Sigmoid colon (tissue), 7 donors: ENCODE measurements around the gene CCNK. TPM values are rescaled to one million over a fixed set of nuclear protein-coding genes. Genes with fewer than 3 reads are reported as not detected.
A peak's percentile ranks its signal among the peaks of the same experiment; 100 is the strongest.

Experiments used
- DNase-seq: peaks from one replicate; pipeline ENCODE4 v3.0.0-alpha.2; 2019
- H3K27ac ChIP-seq, 4 donors: fragments of 200-600 bp; sonication (generic); one replicate each; pipeline ENCODE4 v1.5.1; 2016 to 2019; ENCODE audit warnings: mild to moderate bottlenecking in 1 of 4
- H3K27me3 ChIP-seq, 3 donors: fragments of 200-600 bp; sonication (generic); one replicate each; pipeline ENCODE4 v1.5.1; 2019; ENCODE audit warnings: mild to moderate bottlenecking in 1 of 3
- H3K36me3 ChIP-seq, 4 donors: fragments of 200-600 bp; sonication (generic); one replicate each; pipeline ENCODE4 v1.5.1; 2016 to 2019
- H3K4me1 ChIP-seq, 4 donors: fragments of 200-600 bp; sonication (generic); one replicate each; pipeline ENCODE4 v1.5.1; 2017 to 2019
- H3K4me3 ChIP-seq, 4 donors: fragments of 200-600 bp; sonication (generic); one replicate each; pipeline ENCODE4 v1.5.1; 2017 to 2019; ENCODE audit warnings: mild to moderate bottlenecking in 2 of 4, moderate library complexity in 1 of 4
- H3K9me3 ChIP-seq, 4 donors: fragments of 200-600 bp in 3 of 4; sonication (generic) in 3 of 4; one replicate each; pipeline versions ENCODE4 v1.5.1 to v1.6.1; 2013 to 2019
- CTCF ChIP-seq, 4 experiments: fragments of 450-650 bp in 3 of 4; fragments of 200-600 bp in 1 of 4; IDR thresholded peaks; one replicate each; pipeline ENCODE4 v1.5.1; 2016 to 2019; ENCODE audit warnings: antibody characterized with exemption in 4 of 4, mild to moderate bottlenecking in 3 of 4, moderate library complexity in 2 of 4
- EP300 ChIP-seq, 4 donors: sonication (generic); formaldehyde crosslinking; IDR thresholded peaks; one replicate each; pipeline ENCODE4 v1.6.1; 2017; ENCODE audit warnings: antibody characterized with exemption in 4 of 4
- POLR2A ChIP-seq, 2 donors: fragments of 450-650 bp; IDR thresholded peaks; one replicate each; pipeline ENCODE4 v1.6.1; 2016; ENCODE audit warnings: antibody characterized with exemption in 2 of 2, mild to moderate bottlenecking in 2 of 2, moderate library complexity in 2 of 2
- POLR2AphosphoS5 ChIP-seq, 4 donors: sonication (generic); formaldehyde crosslinking; IDR thresholded peaks; one replicate each; pipeline ENCODE4 v1.6.1; 2017; ENCODE audit warnings: antibody characterized with exemption in 4 of 4
- WGBS, 2 donors: extraction: QIAGEN DNeasy Blood & Tissue Kit; methylation state at CpG; one replicate each; pipeline ENCODE4 v1.1.7; 2013; 5-methylcytosine and 5-hydroxymethylcytosine counted together
- intact Hi-C: fragments of 100-400 bp; cut with DNase I; formaldehyde crosslinking; loops from one replicate; pipeline ENCODE4 v1.15.1; 2023
- polyA plus RNA-seq, 3 donors: library from polyadenylated mRNA; stranded (reverse); fragments of 200-250 nt; gene quantifications; one replicate each; pipeline ENCODE4 v1.2.3, GENCODE V29; 2013
- total RNA-seq, 4 donors: library from RNA; depleted of rRNA; stranded (reverse); fragments of >200 nt; gene quantifications; one replicate each; pipeline ENCODE4 v1.1.0, GENCODE V29; 2016
- donor health status: healthy with polysubstance abuse.
- donor health status: Bipolar disorder and iron deficiency.
- donor health status: healthy.

CCNK gene
- total and polyA plus RNA-seq, 7 donors, result 13.2 to 25.9 (median 18.1) TPM

- DNase-seq, result peak; percentile 85
- peak in 1 of 4 donors; percentile 44 for TF ChIP-seq POLR2AphosphoS5 (IDR thresholded peaks at IDR 0.05)
- TF ChIP-seq CTCF (IDR thresholded peaks at IDR 0.05), result no peak
- WGBS, 2 donors, result 62 to 69% methylated on average over 12 of the region's 12 CpGs
- H3K27me3 ChIP-seq, result no peaks in the 10 kb centered on the region
- H3K27ac ChIP-seq, result peak overlapping the region; percentile 82 to 90 (median 84)
- H3K4me1 ChIP-seq, result peaks cover 0 to 81% (median 76%) of the 10 kb centered on the region in 4 donors
- H3K36me3 ChIP-seq, result no peaks in the 10 kb centered on the region
- peak overlapping the region in 1 of 4 donors; percentile 3 for H3K4me3 ChIP-seq
- H3K9me3 ChIP-seq, result no peaks in the 10 kb centered on the region
- intact Hi-C loops, result loop anchor here (5.0 kb wide), 1 partner anchor 40 kb away; no protein-coding TSS in a partner anchor
These were observed 41.3 kb downstream of the CCNK start for GRCh38 chr14:99522457-99522891.

GRCh38 chr14:99522934-99523703, 41.9 kb downstream of the CCNK start:
- peak overlapping the region; percentile 82 to 90 (median 84) for H3K27ac ChIP-seq
- TF ChIP-seq EP300 (IDR thresholded peaks at IDR 0.05) (no peak), CTCF (IDR thresholded peaks at IDR 0.05) (no peak), POLR2A (IDR thresholded peaks at IDR 0.05) (no peak), POLR2AphosphoS5 (IDR thresholded peaks at IDR 0.05) (no peak)
- DNase-seq, result no peak
- WGBS, 2 donors, result 47 to 65% methylated on average over 14 of the region's 14 CpGs
- intact Hi-C loops, result loop anchor here (5.0 kb wide), 1 partner anchor 39 kb away; no protein-coding TSS in a partner anchor
- no peaks in the 10 kb centered on the region for H3K36me3 ChIP-seq
- H3K4me3 ChIP-seq, result peak overlapping the region in 1 of 4 donors; percentile 3
- no peaks in the 10 kb centered on the region for H3K9me3 ChIP-seq
- peaks cover 0 to 78% (median 75%) of the 10 kb centered on the region in 4 donors for H3K4me1 ChIP-seq
- H3K27me3 ChIP-seq, result no peaks in the 10 kb centered on the region

GRCh38 chr14:99523704-99524055, 42.5 kb downstream of the CCNK start:
- peak overlapping the region in 1 of 4 donors; percentile 3 for H3K4me3 ChIP-seq
- H3K27me3 ChIP-seq, result no peaks in the 10 kb centered on the region
- H3K27ac ChIP-seq, result peak overlapping the region; percentile 82 to 90 (median 84)
- intact Hi-C loops, result loop anchor here (2.0 to 5.0 kb wide), 2 partner anchors 39 to 79 kb away; no protein-coding TSS in a partner anchor
- no peak for DNase-seq
- 66 to 81% methylated on average over 5 of the region's 5 CpGs for WGBS, 2 donors
- H3K9me3 ChIP-seq, result no peaks in the 10 kb centered on the region
- H3K4me1 ChIP-seq, result peaks cover 0 to 72% (median 70%) of the 10 kb centered on the region in 4 donors
- TF ChIP-seq POLR2AphosphoS5 (IDR thresholded peaks at IDR 0.05) (no peak), POLR2A (IDR thresholded peaks at IDR 0.05) (no peak), CTCF (IDR thresholded peaks at IDR 0.05) (no peak), EP300 (IDR thresholded peaks at IDR 0.05) (no peak)
- H3K36me3 ChIP-seq, result no peaks in the 10 kb centered on the region

GRCh38 chr14:99524091-99524661, 43.0 kb downstream of the CCNK start:
- Histone ChIP-seq H3K27ac (peak overlapping the region; percentile 82 to 90 (median 84)), H3K9me3 (no peaks in the 10 kb centered on the region), H3K36me3 (no peaks in the 10 kb centered on the region), H3K4me1 (peaks cover 0 to 70% (median 68%) of the 10 kb centered on the region in 4 donors), H3K4me3 (no peak overlapping the region), H3K27me3 (no peaks in the 10 kb centered on the region)
- no peak for DNase-seq
- intact Hi-C loops, result loop anchor here (2.0 to 5.0 kb wide), 2 partner anchors 38 to 79 kb away; no protein-coding TSS in a partner anchor
- 29 to 75% methylated on average over 16 of the region's 16 CpGs for WGBS, 2 donors
- peak in 3 of 4 donors; percentile 5 to 36 (median 36) for TF ChIP-seq POLR2AphosphoS5 (IDR thresholded peaks at IDR 0.05)
- TF ChIP-seq POLR2A (IDR thresholded peaks at IDR 0.05), result no peak
